ENCODE measurements around the gene NUAK1.
A peak's percentile ranks its signal among the peaks of the same experiment; 100 is the strongest.
"Not testable (repeated sequence)": the region's sequence is repeated elsewhere in the genome, so short reads cannot be mapped to it uniquely, and the experiment has no call there.

NUAK1 gene

GRCh38 chr12:106149096-106149784 is 10.5 kb upstream of the NUAK1 start:
- TF ChIP-seq, protein P1, sequence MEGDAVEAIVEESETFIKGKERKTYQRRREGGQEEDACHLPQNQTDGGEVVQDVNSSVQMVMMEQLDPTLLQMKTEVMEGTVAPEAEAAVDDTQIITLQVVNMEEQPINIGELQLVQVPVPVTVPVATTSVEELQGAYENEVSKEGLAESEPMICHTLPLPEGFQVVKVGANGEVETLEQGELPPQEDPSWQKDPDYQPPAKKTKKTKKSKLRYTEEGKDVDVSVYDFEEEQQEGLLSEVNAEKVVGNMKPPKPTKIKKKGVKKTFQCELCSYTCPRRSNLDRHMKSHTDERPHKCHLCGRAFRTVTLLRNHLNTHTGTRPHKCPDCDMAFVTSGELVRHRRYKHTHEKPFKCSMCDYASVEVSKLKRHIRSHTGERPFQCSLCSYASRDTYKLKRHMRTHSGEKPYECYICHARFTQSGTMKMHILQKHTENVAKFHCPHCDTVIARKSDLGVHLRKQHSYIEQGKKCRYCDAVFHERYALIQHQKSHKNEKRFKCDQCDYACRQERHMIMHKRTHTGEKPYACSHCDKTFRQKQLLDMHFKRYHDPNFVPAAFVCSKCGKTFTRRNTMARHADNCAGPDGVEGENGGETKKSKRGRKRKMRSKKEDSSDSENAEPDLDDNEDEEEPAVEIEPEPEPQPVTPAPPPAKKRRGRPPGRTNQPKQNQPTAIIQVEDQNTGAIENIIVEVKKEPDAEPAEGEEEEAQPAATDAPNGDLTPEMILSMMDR (IDR thresholded peaks at IDR 0.05; ENCODE audit: borderline replicate concordance, insufficient read depth, low read depth, low read length) = peak; percentile 47; the same call in 1 of the 2 replicates
- no peak overlapping the region for H3K4me3 ChIP-seq (ENCODE audit: low read depth, low read length)

DNA sequence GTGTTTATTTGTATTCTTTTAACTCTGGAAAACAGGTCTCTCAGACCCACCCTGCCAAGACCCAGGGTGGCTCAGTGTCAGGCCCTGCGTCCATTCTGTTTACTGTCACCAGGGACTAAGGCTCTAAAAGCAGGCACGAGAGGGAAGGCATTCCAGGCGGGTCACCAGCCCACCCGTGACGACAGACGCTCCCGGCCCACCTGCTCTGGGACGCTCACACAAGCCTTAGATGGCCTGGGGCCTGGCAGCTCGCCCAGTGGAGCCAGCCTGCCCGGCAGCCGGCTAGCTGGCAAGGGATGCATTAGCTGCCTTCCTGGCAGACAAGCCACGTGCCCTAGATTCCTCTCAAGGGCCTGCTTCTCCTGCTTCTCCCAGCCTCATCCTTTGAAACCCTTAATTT is 9.2 kb upstream of the NUAK1 start:
- TF ChIP-seq, protein P1 (IDR thresholded peaks at IDR 0.05; ENCODE audit: borderline replicate concordance, insufficient read depth, low read depth, low read length) = no peak
- H3K4me3 ChIP-seq (ENCODE audit: low read depth, low read length) = no peak overlapping the region

DNA sequence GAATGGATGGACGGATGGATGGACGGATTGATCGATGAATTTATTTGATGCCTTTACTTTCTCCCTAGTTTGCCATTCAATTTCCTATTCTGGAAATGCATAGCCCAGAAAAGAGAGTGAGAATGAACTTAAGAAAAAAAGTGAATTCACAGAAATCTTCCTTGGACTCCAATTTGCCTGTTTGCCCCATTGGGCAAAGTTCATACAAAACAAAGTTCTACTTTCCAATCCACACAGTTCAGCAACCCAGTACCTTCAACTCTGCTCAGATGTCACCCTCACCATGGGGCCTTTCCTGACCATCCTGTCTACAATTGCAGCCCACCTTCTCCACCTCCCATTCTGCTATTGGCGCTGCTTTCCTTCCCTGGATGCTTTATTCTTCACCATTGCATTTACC is 8.2 kb upstream of the NUAK1 start:
- H3K4me3 ChIP-seq (ENCODE audit: low read depth, low read length) = no peak overlapping the region
- TF ChIP-seq, protein P1 (IDR thresholded peaks at IDR 0.05; ENCODE audit: borderline replicate concordance, insufficient read depth, low read depth, low read length) = no peak

DNA sequence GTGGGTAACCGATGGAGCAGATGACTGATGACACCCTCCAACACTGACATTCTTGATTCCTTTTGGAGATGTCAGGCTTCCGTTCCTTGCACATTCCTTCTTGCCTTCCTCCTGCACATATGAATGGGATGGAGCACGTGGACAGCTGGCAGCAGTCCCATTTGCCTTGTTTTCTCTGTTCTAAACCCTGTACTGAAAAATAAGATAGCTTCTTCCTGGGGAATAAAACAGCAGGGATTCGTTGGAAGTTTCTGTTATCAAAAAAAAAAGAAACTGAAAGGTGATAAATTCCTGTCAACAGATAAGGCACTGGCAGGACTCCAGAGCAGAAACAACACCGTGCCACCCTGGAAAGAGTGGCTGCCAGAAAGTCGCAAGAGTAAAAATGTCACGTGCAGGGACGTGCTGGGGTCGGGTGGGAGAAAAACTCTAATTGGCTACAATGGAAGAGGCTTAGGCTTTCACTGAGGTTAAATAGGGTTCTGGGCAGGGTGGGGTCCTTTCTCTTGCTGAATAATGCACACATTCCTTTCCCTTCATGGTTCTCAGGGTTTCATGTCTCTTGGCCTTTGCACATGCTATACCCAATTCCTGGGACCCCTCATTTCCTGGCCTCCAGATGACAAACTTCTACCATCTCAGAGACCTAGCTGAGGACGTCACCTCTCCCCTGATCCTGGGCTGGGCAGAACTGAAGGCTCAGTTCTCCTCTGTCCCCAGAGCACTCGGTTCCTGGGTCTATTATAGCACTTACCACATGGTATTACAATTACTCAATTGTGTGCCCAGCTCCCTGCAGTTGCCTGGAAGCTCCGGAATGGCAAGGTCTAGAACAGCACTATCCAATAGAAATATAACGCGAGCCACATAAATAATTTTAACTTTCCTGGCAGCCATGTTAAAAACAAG is 7.0 kb upstream of the NUAK1 start:
- H3K4me3 ChIP-seq (ENCODE audit: low read depth, low read length) = no peak overlapping the region
- TF ChIP-seq, protein P1 (IDR thresholded peaks at IDR 0.05; ENCODE audit: borderline replicate concordance, insufficient read depth, low read depth, low read length) = no peak

GRCh38 chr12:106144847-106145246 is 6.1 kb upstream of the NUAK1 start:
- TF ChIP-seq, protein P1 (IDR thresholded peaks at IDR 0.05; ENCODE audit: borderline replicate concordance, insufficient read depth, low read depth, low read length) = no peak
- H3K4me3 ChIP-seq (ENCODE audit: low read depth, low read length) = no peak overlapping the region

- TF ChIP-seq, protein P1 (IDR thresholded peaks at IDR 0.05; ENCODE audit: borderline replicate concordance, insufficient read depth, low read depth, low read length) = no peak
- no peak overlapping the region for H3K4me3 ChIP-seq (ENCODE audit: low read depth, low read length)
Measured at GRCh38 chr12:106142591-106143261, 4.0 kb upstream of the NUAK1 start.

DNA sequence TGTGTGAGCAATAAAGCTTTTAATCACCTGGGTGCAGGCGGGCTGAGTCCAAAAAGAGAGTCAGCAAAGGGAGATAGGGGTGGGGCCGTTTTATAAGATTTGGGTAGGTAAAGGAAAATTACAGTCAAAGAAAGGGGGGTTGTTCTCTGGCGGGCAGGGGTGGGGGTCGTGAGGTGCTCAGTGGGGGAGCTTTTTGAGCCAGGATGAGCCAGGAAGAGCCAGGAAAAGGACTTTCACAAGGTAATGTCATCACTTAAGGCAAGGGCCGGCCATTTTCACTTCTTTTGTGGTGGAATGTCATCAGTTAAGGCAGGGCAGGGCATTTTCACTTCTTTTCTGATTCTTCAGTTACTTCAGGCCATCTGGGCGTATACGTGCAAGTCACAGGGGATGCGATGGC is 3.2 kb upstream of the NUAK1 start:
- not testable (repeated sequence) for H3K4me3 ChIP-seq (ENCODE audit: low read depth, low read length)
